SK-N-SH (cell line): Measurements from ENCODE around the gene SRRM1. TPM values are rescaled to one million over a fixed set of nuclear protein-coding genes. Genes with fewer than 3 reads are reported as not detected.
"Not testable (repeated sequence)": the region's sequence is repeated elsewhere in the genome, so short reads cannot be mapped to it uniquely, and the experiment has no call there.

ENCODE experiments used
- CTCF ChIA-PET: fragments of 300-600, 350-600 bp; formaldehyde crosslinking; extraction: SDS; loops from one replicate; lab custom pipeline; 2021; lab: Yijun Ruan, JAX
- POLR2A ChIA-PET: fragments of 350-600 bp; sonication (Branson Sonifier 250); formaldehyde crosslinking; extraction: SDS; loops from one replicate; lab custom pipeline; 2020; ENCODE audit warnings: antibody characterized with exemption, inconsistent platforms; lab: Yijun Ruan, JAX
- DNase-seq: peaks from one replicate; pipeline ENCODE4 v3.0.0; 2012
- H2AFZ ChIP-seq: fragments of 200-600 bp; sonication (generic); 2 replicates; pipeline ENCODE4 v1.8.1; 2016; ENCODE audit warnings: antibody characterized with exemption, mild to moderate bottlenecking, low read depth
- H3F3A ChIP-seq: fragments of 200-600 bp; sonication (generic); replicated peaks from 2 replicates; pipeline ENCODE3; 2016; ENCODE audit warnings: antibody characterized with exemption, mild to moderate bottlenecking; ENCODE audit not compliant: insufficient read depth
- H3K27ac ChIP-seq, 2 experiments: fragments of 200-500 bp in 1 of 2; fragments of 200-600 bp in 1 of 2; sonication (Bioruptor generic) in 1 of 2; sonication (generic), shearing (Covaris generic) in 1 of 2; 2 replicates each; pipeline versions ENCODE4 v1.5.1 to v1.6.1; 2014 to 2016; ENCODE audit warnings: low read depth in 2 of 2, inconsistent platforms in 1 of 2, low read length in 1 of 2, mild to moderate bottlenecking in 1 of 2, mixed read lengths in 1 of 2
- H3K27me3 ChIP-seq: fragments of 200-600 bp; sonication (generic), shearing (Covaris generic); 2 replicates; pipeline ENCODE4 v1.6.1; 2016; ENCODE audit warnings: mixed run types; ENCODE audit not compliant: insufficient read depth
- H3K36me3 ChIP-seq, 2 experiments: fragments of 200-500 bp in 1 of 2; fragments of 200-600 bp in 1 of 2; sonication (Bioruptor generic) in 1 of 2; sonication (generic) in 1 of 2; replicated peaks in 1 of 2; 2 replicates each; pipeline versions ENCODE3 to v1.5.1; 2014 to 2016; ENCODE audit warnings: low read length in 1 of 2, mild to moderate bottlenecking in 1 of 2; ENCODE audit not compliant: insufficient read depth in 2 of 2, control insufficient read depth in 1 of 2
- H3K4me1 ChIP-seq, 2 experiments: fragments of 200-500 bp in 1 of 2; fragments of 200-600 bp in 1 of 2; sonication (Bioruptor generic) in 1 of 2; sonication (generic), shearing (Covaris generic) in 1 of 2; 2 replicates each; pipeline versions ENCODE4 v1.5.1 to v1.6.1; 2014 to 2016; ENCODE audit warnings: low read depth in 1 of 2, low read length in 1 of 2, mixed run types in 1 of 2; ENCODE audit not compliant: insufficient read depth in 2 of 2, control insufficient read depth in 1 of 2
- H3K4me2 ChIP-seq: fragments of 200-600 bp; sonication (generic), shearing (Covaris generic); 2 replicates; pipeline ENCODE4 v1.6.1; 2017; ENCODE audit warnings: mixed run types
- H3K4me3 ChIP-seq, 2 experiments: fragments of 200-500 bp in 1 of 2; fragments of 200-600 bp in 1 of 2; sonication (Bioruptor generic) in 1 of 2; sonication (generic), shearing (Covaris generic) in 1 of 2; 2 replicates each; pipeline versions ENCODE4 v1.5.1 to v1.8.1; 2014 to 2016; ENCODE audit warnings: low read depth in 2 of 2, inconsistent platforms in 1 of 2, low read length in 1 of 2, mild to moderate bottlenecking in 1 of 2, mixed read lengths in 1 of 2, moderate library complexity in 1 of 2
- H3K79me2 ChIP-seq: fragments of 200-600 bp; sonication (generic); 2 replicates; pipeline ENCODE4 v1.8.1; 2017; ENCODE audit warnings: mild to moderate bottlenecking; ENCODE audit not compliant: insufficient read depth
- H3K9ac ChIP-seq: fragments of 200-600 bp; sonication (generic); 2 replicates; pipeline ENCODE4 v1.6.1; 2017; ENCODE audit warnings: mixed run types
- H3K9me2 ChIP-seq: fragments of 200-600 bp; sonication (generic); 2 replicates; pipeline ENCODE4 v1.6.1; 2017; ENCODE audit warnings: mixed run types
- H3K9me3 ChIP-seq: fragments of 200-600 bp; sonication (generic); 2 replicates; pipeline ENCODE4 v1.6.1; 2017; ENCODE audit warnings: mixed run types, mild to moderate bottlenecking, moderate library complexity
- H4K20me1 ChIP-seq: fragments of 200-600 bp; sonication (generic); 2 replicates; pipeline ENCODE4 v1.6.1; 2017; ENCODE audit warnings: mild to moderate bottlenecking, mixed run types; ENCODE audit not compliant: insufficient read depth
- NRF1 ChIP-seq: IDR thresholded peaks from 2 replicates; pipeline ENCODE4 v1.6.1; 2012; ENCODE audit warnings: low read depth, mild to moderate bottlenecking, low read length
- RAD21 ChIP-seq: IDR thresholded peaks from 2 replicates; pipeline ENCODE4 v1.6.1; 2012; ENCODE audit warnings: mild to moderate bottlenecking, low read length
- RFX5 ChIP-seq: IDR thresholded peaks from 2 replicates; pipeline ENCODE4 v1.6.1; 2012; ENCODE audit warnings: mild to moderate bottlenecking, improper control_type of control experiment, low read length
- RXRA ChIP-seq: IDR thresholded peaks from 2 replicates; pipeline ENCODE4 v1.4.0; 2012; ENCODE audit warnings: low read depth, mild to moderate bottlenecking, borderline replicate concordance
- SIN3A ChIP-seq: IDR thresholded peaks from 2 replicates; pipeline ENCODE4 v1.6.1; 2012; ENCODE audit warnings: low read depth, mild to moderate bottlenecking, low read length, moderate library complexity, borderline replicate concordance
- YY1 ChIP-seq: IDR thresholded peaks from 2 replicates; pipeline ENCODE4 v1.4.0; 2012; ENCODE audit warnings: low read depth, mild to moderate bottlenecking
- WGBS: methylation state at CpG from one replicate; pipeline ENCODE4 v1.1.6; 2017; ENCODE audit warnings: low lambda C conversion rate; 5-methylcytosine and 5-hydroxymethylcytosine counted together
- polyA plus RNA-seq, 3 experiments: library from polyadenylated mRNA; depleted of rRNA; stranded (reverse); fragments of >200 nt; gene quantifications; 2 replicates each; pipeline ENCODE4 v1.2.3, GENCODE V29; 2012
- TF ChIP-seq, protein P1 (sequence below): IDR thresholded peaks from 2 replicates; pipeline ENCODE4 v1.4.0; 2012; ENCODE audit warnings: low read depth, borderline replicate concordance
- TF ChIP-seq, protein P2 (sequence below): IDR thresholded peaks from 2 replicates; pipeline ENCODE4 v1.4.0; 2012; ENCODE audit warnings: low read depth, borderline replicate concordance
- TF ChIP-seq, protein P3 (sequence below): fragments of 150-350 bp; IDR thresholded peaks from 2 replicates; pipeline ENCODE4 v1.6.1; 2017; ENCODE audit warnings: antibody characterized with exemption, low read length, low read depth, borderline replicate concordance

Gene SRRM1
- polyA plus RNA-seq, 1 of the 3 experiments (the other 2 are of a cell fraction): 52.3 TPM

DNA sequence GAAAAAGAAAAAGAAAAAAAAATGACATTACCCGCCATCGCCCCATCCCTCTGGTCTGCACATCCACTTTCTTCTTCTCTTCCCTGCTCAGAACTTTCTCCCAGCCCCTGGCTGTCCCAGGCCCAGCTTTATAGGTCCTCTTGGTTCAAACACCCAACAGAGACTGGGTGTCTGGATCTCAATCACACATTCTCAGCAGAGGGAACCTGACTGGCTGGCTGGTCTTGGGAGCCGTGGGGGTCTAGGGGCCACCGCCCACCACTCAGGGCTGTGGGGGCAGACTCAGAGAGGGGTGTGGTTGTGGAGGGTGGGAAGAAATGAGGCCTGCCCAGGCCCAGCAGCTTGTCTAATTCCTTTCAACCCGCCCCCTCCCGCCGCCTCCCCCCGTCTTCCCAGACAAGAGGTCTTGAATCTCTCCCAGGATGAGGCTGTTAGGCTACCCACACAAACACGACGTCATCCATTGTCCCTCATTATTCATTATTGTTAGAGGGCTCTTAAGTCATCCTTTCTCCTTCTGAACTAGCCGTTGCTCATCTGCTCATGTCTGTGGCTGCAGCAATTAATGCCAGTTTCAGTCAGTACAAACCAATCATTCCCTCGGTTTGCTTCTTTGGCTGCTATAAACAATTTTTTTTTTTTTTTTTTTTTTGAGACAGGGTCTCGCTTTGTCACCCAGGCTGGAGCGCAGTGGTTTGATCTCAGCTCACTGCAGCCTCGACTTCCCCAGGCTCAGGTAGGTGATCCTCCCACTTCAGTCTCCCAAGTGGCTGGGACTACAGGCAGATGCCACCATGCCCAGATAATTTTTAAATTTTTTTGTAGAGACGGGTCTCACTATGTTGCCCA, 61.5 kb downstream of the SRRM1 start:
- Histone ChIP-seq H3K9me3 (no peaks in the 10 kb centered on the region), H3K27ac (peak overlapping the region in 1 of 2 experiments; percentile 51; a peak in 2 of 4 replicates), H2AFZ (peak overlapping the region; percentile 70; the same call in 1 of the 2 replicates), H3K27me3 (no peaks in the 10 kb centered on the region), H3K4me3 (no peak overlapping the region), H3K9me2 (no peaks in the 10 kb centered on the region), H3K4me1 (peaks cover 0 to 7% of the 10 kb centered on the region in 2 experiments; a peak in 2 of 4 replicates), H3K4me2 (no peak overlapping the region), H3K79me2 (no peaks in the 10 kb centered on the region), H3K36me3 (no peaks in the 10 kb centered on the region), H4K20me1 (no peaks in the 10 kb centered on the region), H3F3A (peaks cover 12% of the 10 kb centered on the region), H3K9ac (no peak overlapping the region)
- WGBS: 59% methylated on average over 10 of the region's 16 CpGs
- TF ChIP-seq, protein P1, sequence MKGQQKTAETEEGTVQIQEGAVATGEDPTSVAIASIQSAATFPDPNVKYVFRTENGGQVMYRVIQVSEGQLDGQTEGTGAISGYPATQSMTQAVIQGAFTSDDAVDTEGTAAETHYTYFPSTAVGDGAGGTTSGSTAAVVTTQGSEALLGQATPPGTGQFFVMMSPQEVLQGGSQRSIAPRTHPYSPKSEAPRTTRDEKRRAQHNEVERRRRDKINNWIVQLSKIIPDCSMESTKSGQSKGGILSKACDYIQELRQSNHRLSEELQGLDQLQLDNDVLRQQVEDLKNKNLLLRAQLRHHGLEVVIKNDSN: no peak
- TF ChIP-seq, protein P2, sequence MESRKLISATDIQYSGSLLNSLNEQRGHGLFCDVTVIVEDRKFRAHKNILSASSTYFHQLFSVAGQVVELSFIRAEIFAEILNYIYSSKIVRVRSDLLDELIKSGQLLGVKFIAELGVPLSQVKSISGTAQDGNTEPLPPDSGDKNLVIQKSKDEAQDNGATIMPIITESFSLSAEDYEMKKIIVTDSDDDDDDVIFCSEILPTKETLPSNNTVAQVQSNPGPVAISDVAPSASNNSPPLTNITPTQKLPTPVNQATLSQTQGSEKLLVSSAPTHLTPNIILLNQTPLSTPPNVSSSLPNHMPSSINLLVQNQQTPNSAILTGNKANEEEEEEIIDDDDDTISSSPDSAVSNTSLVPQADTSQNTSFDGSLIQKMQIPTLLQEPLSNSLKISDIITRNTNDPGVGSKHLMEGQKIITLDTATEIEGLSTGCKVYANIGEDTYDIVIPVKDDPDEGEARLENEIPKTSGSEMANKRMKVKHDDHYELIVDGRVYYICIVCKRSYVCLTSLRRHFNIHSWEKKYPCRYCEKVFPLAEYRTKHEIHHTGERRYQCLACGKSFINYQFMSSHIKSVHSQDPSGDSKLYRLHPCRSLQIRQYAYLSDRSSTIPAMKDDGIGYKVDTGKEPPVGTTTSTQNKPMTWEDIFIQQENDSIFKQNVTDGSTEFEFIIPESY: no peak
- ChIA-PET POLR2A (no interaction called here), CTCF (interaction anchor here (0.8 kb wide), 1 partner anchor 13 kb away, joined by 3 read pairs; no protein-coding TSS in a partner anchor)
- DNase-seq: peak; percentile 46

DNA sequence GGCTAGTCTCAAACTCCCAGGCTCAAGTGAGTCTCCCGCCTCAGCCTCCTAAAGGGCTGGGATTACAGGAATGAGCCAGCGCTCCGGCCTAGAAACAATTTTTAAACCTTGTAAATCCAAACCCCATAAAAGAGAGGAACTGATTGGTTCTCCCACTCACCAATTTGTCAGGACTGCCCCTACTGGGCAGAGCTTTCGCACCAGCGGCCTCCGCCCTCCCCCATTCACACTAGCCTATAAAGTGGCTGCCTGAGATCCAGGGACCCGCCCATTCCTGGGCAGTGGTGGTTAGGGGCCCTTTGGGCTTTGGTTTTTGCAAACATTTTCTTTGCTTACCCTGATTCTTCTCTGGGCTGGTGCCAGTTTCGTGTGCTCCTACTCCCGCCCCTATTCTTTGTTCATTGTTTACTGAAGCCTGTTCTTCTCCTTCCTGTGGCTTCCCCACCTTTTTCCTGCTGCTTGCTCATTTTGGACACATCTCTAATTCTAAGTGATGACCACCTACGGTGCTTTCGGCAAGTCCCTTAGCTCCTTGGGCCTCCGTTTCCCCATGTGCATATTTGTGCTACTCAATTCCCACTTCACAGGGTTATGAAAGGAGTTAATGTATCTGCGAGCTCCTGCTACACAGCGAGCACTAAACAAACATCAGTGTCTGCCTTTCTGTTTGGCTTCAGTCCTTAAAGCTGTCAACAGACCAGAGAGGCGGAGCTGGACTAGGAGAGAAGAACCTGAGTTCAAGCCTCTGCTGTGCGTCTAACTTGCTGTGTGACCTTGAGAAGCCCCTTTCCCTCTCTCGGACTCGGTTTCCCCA, 62.4 kb downstream of the SRRM1 start:
- no peaks in the 10 kb centered on the region for H3K36me3 ChIP-seq
- WGBS: 85% methylated on average over 18 of the region's 18 CpGs
- no peaks in the 10 kb centered on the region for H3K9me2 ChIP-seq
- peak; percentile 76 for DNase-seq
- CTCF ChIA-PET: interaction anchor here (1.0 kb wide), 1 partner anchor 19 kb away, joined by 3 read pairs; no protein-coding TSS in a partner anchor
- H3K4me2 ChIP-seq: no peak overlapping the region
- peaks cover 20% of the 10 kb centered on the region for H3F3A ChIP-seq
- no peaks in the 10 kb centered on the region for H3K79me2 ChIP-seq
- TF ChIP-seq RFX5: no peak
- TF ChIP-seq RAD21: no peak
- TF ChIP-seq NRF1: no peak
- no peak for TF ChIP-seq RXRA
- TF ChIP-seq, protein P3, sequence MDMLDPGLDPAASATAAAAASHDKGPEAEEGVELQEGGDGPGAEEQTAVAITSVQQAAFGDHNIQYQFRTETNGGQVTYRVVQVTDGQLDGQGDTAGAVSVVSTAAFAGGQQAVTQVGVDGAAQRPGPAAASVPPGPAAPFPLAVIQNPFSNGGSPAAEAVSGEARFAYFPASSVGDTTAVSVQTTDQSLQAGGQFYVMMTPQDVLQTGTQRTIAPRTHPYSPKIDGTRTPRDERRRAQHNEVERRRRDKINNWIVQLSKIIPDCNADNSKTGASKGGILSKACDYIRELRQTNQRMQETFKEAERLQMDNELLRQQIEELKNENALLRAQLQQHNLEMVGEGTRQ: no peak
- no peak for TF ChIP-seq YY1
- no peak for TF ChIP-seq SIN3A
- H2AFZ ChIP-seq: peak overlapping the region; percentile 70; the same call in 1 of the 2 replicates
- H3K9me3 ChIP-seq: no peaks in the 10 kb centered on the region
- POLR2A ChIA-PET: no interaction called here
- H4K20me1 ChIP-seq: no peaks in the 10 kb centered on the region
- no peak overlapping the region for H3K4me3 ChIP-seq
- peak overlapping the region in 1 of 2 experiments; percentile 51; a peak in 2 of 4 replicates for H3K27ac ChIP-seq
- H3K4me1 ChIP-seq: peaks cover 0 to 7% of the 10 kb centered on the region in 2 experiments; a peak in 2 of 4 replicates
- H3K9ac ChIP-seq: no peak overlapping the region
- H3K27me3 ChIP-seq: no peaks in the 10 kb centered on the region

DNA sequence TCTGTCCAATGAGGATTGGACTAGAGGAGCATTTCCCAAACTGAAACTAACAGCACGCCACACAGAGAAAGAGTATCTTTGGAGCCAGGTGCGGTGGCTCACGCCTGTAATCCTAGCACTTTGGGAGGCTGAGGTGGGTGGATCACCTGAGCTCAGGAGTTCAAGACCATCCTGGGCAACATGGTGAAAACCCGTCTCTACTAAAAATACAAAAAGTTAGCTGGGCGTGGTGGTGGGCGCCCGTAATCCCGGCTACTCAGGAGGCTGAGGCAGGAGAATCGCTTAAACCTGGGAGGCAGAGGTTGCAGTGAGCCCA, 62.9 kb downstream of the SRRM1 start:
- H3F3A ChIP-seq: peaks cover 20% of the 10 kb centered on the region
- DNase-seq, H4K20me1 ChIP-seq, H3K9me2 ChIP-seq, H3K4me2 ChIP-seq, H3K9me3 ChIP-seq, H2AFZ ChIP-seq, POLR2A ChIA-PET, H3K9ac ChIP-seq, H3K4me3 ChIP-seq, H3K27me3 ChIP-seq, H3K27ac ChIP-seq, H3K36me3 ChIP-seq, H3K4me1 ChIP-seq, H3K79me2 ChIP-seq: not testable (repeated sequence)
- WGBS: 97% methylated on average over 9 of the region's 9 CpGs
- CTCF ChIA-PET: interaction anchor here (1.0 kb wide), 1 partner anchor 18 kb away, joined by 3 read pairs; no protein-coding TSS in a partner anchor
